Endothelial cell of umbilical vein (primary cell): ENCODE data around the gene CPXM2. TPM values are rescaled to one million over a fixed set of nuclear protein-coding genes. Genes with fewer than 3 reads are reported as not detected.

Experiments used
- BruUV-seq: library from RNA; stranded (reverse); fragments of 400-500 nt; replicated peaks from 2 replicates; lab custom pipeline; 2021; lab: Mats Ljungman, UMichigan
- CTCF ChIA-PET: fragments of 300-600, 350-600 bp; sonication (Branson Sonifier 250); formaldehyde crosslinking; loops from one replicate; lab custom pipeline; 2021; ENCODE audit warnings: antibody characterized with exemption, inconsistent platforms; lab: Charles Lee
- POLR2A ChIA-PET: fragments of 300-600, 350-600 bp; sonication (Branson Sonifier 250); formaldehyde crosslinking; loops from one replicate; lab custom pipeline; 2021; ENCODE audit warnings: antibody characterized with exemption, inconsistent platforms; lab: Charles Lee
- DNase-seq: peaks from one replicate; pipeline ENCODE4 v3.0.0-alpha.2; 2011; ENCODE audit warnings: low read depth, low spot score
- FAIRE-seq: peaks from 2 replicates; lab custom pipeline; 2011; peaks lifted over from hg19 to GRCh38; lab: Jason Lieb, UNC
- H2AFZ ChIP-seq: 2 replicates; pipeline ENCODE4 v1.6.0; 2012; ENCODE audit warnings: low read depth, low read length, control low read depth, inconsistent platforms
- H3K27ac ChIP-seq: 2 replicates; pipeline ENCODE4 v1.5.1; 2011; ENCODE audit warnings: low read depth, mild to moderate bottlenecking, control low read depth, low read length, moderate library complexity; ENCODE audit not compliant: insufficient read depth
- H3K27me3 ChIP-seq, 2 experiments: 2 replicates each; pipeline versions ENCODE4 v1.6.0 to v1.6.1; 2011; ENCODE audit warnings: low read length in 2 of 2, mixed read lengths in 1 of 2; ENCODE audit not compliant: control insufficient read depth in 2 of 2, insufficient read depth in 2 of 2
- H3K36me3 ChIP-seq, 2 experiments: 2 replicates in 1 of 2; 3 replicates in 1 of 2; pipeline ENCODE4 v1.5.1; 2011; ENCODE audit warnings: low read length in 2 of 2, mild to moderate bottlenecking in 1 of 2, moderate library complexity in 1 of 2; ENCODE audit not compliant: control insufficient read depth in 2 of 2, insufficient read depth in 2 of 2; ENCODE audit errors: extremely low read depth in 1 of 2
- H3K4me1 ChIP-seq: 3 replicates; pipeline ENCODE4 v1.5.1; 2011; ENCODE audit warnings: mild to moderate bottlenecking, low read length; ENCODE audit not compliant: control insufficient read depth, insufficient read depth; ENCODE audit errors: extremely low read depth
- H3K4me2 ChIP-seq: 2 replicates; pipeline ENCODE4 v1.6.1; 2011; ENCODE audit warnings: low read length, control low read depth, mixed read lengths; ENCODE audit not compliant: insufficient read depth
- H3K4me3 ChIP-seq, 3 experiments: fragments of 200-600 bp in 1 of 3; sonication (generic), shearing (Covaris generic) in 1 of 3; replicated peaks in 1 of 3; 2 replicates each; pipeline ENCODE4 v1.5.1; 2011 to 2016; ENCODE audit warnings: control low read depth in 3 of 3, low read length in 3 of 3, mild to moderate bottlenecking in 2 of 3, inconsistent platforms in 1 of 3, low read depth in 1 of 3, moderate library complexity in 1 of 3; ENCODE audit not compliant: insufficient read depth in 1 of 3
- H3K79me2 ChIP-seq: 2 replicates; pipeline ENCODE4 v1.6.0; 2012; ENCODE audit warnings: low read length, inconsistent platforms; ENCODE audit not compliant: control insufficient read depth, insufficient read depth
- H3K9ac ChIP-seq: replicated peaks from 2 replicates; pipeline ENCODE3; 2011; ENCODE audit warnings: low read length, control low read depth; ENCODE audit not compliant: insufficient read depth; ENCODE audit errors: extremely low read depth
- H3K9me1 ChIP-seq: replicated peaks from 3 replicates; pipeline ENCODE4 v1.6.0; 2011; ENCODE audit warnings: mild to moderate bottlenecking, low read length; ENCODE audit not compliant: control insufficient read depth, insufficient read depth; ENCODE audit errors: extremely low read depth
- H3K9me3 ChIP-seq: replicated peaks from 2 replicates; pipeline ENCODE4 v1.5.1; 2012; ENCODE audit warnings: low read length, inconsistent platforms; ENCODE audit not compliant: control insufficient read depth, insufficient read depth
- H4K20me1 ChIP-seq: replicated peaks from 2 replicates; pipeline ENCODE3; 2011; ENCODE audit warnings: mild to moderate bottlenecking, low read length; ENCODE audit not compliant: control insufficient read depth, insufficient read depth; ENCODE audit errors: extremely low read depth
- CTCF ChIP-seq, 2 donors: IDR thresholded peaks; 1 replicate in 1 of 2; 2 replicates in 1 of 2; pipeline ENCODE4 v1.5.1; 2011; ENCODE audit warnings: low read length in 2 of 2, mild to moderate bottlenecking in 2 of 2, moderate library complexity in 2 of 2, control low read depth in 1 of 2, inconsistent platforms in 1 of 2, low read depth in 1 of 2; ENCODE audit not compliant: insufficient read depth in 1 of 2; ENCODE audit errors: extremely low read depth in 1 of 2
- EZH2 ChIP-seq: IDR thresholded peaks from 2 replicates; pipeline ENCODE4 v1.6.1; 2012; ENCODE audit warnings: borderline replicate concordance, low read depth, mild to moderate bottlenecking, moderate library complexity, low read length, inconsistent platforms; ENCODE audit not compliant: severe bottlenecking
- FOS ChIP-seq: IDR thresholded peaks from 2 replicates; pipeline ENCODE4 v1.6.1; 2011; ENCODE audit warnings: mild to moderate bottlenecking, low read length, moderate library complexity, borderline replicate concordance; ENCODE audit not compliant: insufficient read depth
- GATA2 ChIP-seq: IDR thresholded peaks from 2 replicates; pipeline ENCODE4 v1.7.0; 2011; ENCODE audit warnings: low read depth, mild to moderate bottlenecking, moderate library complexity, mixed read lengths, low read length; ENCODE audit not compliant: insufficient read length, insufficient read depth
- JUN ChIP-seq: IDR thresholded peaks from 2 replicates; pipeline ENCODE4 v1.6.1; 2011; ENCODE audit warnings: borderline replicate concordance, low read depth; ENCODE audit not compliant: insufficient read length, insufficient read depth
- MAX ChIP-seq: IDR thresholded peaks from 2 replicates; pipeline ENCODE4 v1.6.1; 2011; ENCODE audit not compliant: insufficient read depth, insufficient read length
- MYC ChIP-seq: IDR thresholded peaks from one replicate; pipeline ENCODE4 v1.6.1; 2011; ENCODE audit warnings: mild to moderate bottlenecking, low read depth, low read length
- POLR2A ChIP-seq: IDR thresholded peaks from 2 replicates; pipeline ENCODE4 v1.6.1; 2012; ENCODE audit warnings: low read depth, mild to moderate bottlenecking, control low read depth, low read length
- POLR2AphosphoS5 ChIP-seq: IDR thresholded peaks from 2 replicates; pipeline ENCODE4 v1.6.1; 2012; ENCODE audit warnings: low read depth, mild to moderate bottlenecking, control low read depth, low read length, moderate library complexity; ENCODE audit not compliant: insufficient read depth
- dilution Hi-C: fragments of 300-500 bp; cut with MboI; formaldehyde crosslinking; loops from one replicate; pipeline ENCODE4 v1.15.0; 2019; ENCODE audit warnings: low sequenced_read_pairs; ENCODE audit not compliant: extremely low pct_ligation_motif_present
- intact Hi-C: fragments of 100-400 bp; cut with micrococcal nuclease; formaldehyde crosslinking; loops from one replicate; pipeline ENCODE4 v1.10.0; 2022
- polyA plus RNA-seq, 4 experiments: library from polyadenylated mRNA; depleted of rRNA in 3 of 4; stranded (reverse) in 3 of 4; unstranded in 1 of 4; fragments of >200 nt; gene quantifications; 2 replicates each; pipeline versions ENCODE4 v1.2.1 to v1.2.3, GENCODE V29; 2011 to 2012; ENCODE audit warnings: missing spikeins in 1 of 4
- total RNA-seq: library from RNA; stranded (reverse); gene quantifications from 2 replicates; pipeline ENCODE4 v1.2.3, GENCODE V29; 2021

The CPXM2 gene
- total and polyA plus RNA-seq, 2 donors (not counting 3 experiments of a cell fraction or from before 2014, with no cell fraction given) = 1.8 to 2.7 TPM

- Histone ChIP-seq H3K9me3 (no peaks in the 10 kb centered on the region), H3K4me2 (no peak overlapping the region), H3K4me3 (no peak overlapping the region), H3K27ac (no peak overlapping the region), H3K9me1 (no peaks in the 10 kb centered on the region), H3K9ac (no peak overlapping the region), H3K27me3 (no peaks in the 10 kb centered on the region), H2AFZ (no peak overlapping the region), H4K20me1 (no peaks in the 10 kb centered on the region), H3K4me1 (no peaks in the 10 kb centered on the region), H3K36me3 (no peaks in the 10 kb centered on the region), H3K79me2 (no peaks in the 10 kb centered on the region)
- FAIRE-seq (no peak), DNase-seq (no peak)
- intact Hi-C loops = loop anchor here (10.0 kb wide), 1 partner anchor 210 kb away; no protein-coding TSS in a partner anchor
- no TSS peak for BruUV-seq
- ChIA-PET CTCF (no interaction called here), POLR2A (no interaction called here)
- dilution Hi-C loops = no loop called here
- TF ChIP-seq POLR2A (no peak), JUN (no peak), GATA2 (no peak), EZH2 (no peak), CTCF (IDR thresholded peaks at IDR 0.05; ENCODE audit: extremely low read depth in 1 of 2, insufficient read depth in 1 of 2, low read depth in 1 of 2, low read length in 2 of 2) (no peak), POLR2AphosphoS5 (no peak), MYC (no peak), FOS (no peak), MAX (no peak)
Observed at GRCh38 chr10:123755061-123755460, 136.5 kb downstream of the CPXM2 start.
